GM18873 (cell line): ENCODE results near the gene CLIP2.
"Not testable (repeated sequence)": the region's sequence is repeated elsewhere in the genome, so short reads cannot be mapped to it uniquely, and the experiment has no call there.

Experiments used
- ATAC-seq: cut with Tn5 transposase; IDR thresholded peaks from one replicate; pipeline ENCODE4 v1.9.1; 2021; ENCODE audit warnings: mild to moderate bottlenecking, moderate library complexity, moderate number of reproducible peaks; ENCODE audit not compliant: unreplicated experiment, low FRiP score

Gene CLIP2

GRCh38 chr7:74400420-74401136 lies 111.4 kb downstream of the CLIP2 start:
- no peak for ATAC-seq

- no peak for ATAC-seq
Measured at GRCh38 chr7:74401137-74401859, 112.1 kb downstream of the CLIP2 start.

GRCh38 chr7:74402668-74403067 lies 113.5 kb downstream of the CLIP2 start:
- ATAC-seq: not testable (repeated sequence)

GRCh38 chr7:74403521-74404387 lies 114.5 kb downstream of the CLIP2 start:
- no peak for ATAC-seq

GRCh38 chr7:74404388-74404700 lies 115.1 kb downstream of the CLIP2 start:
- no peak for ATAC-seq

GRCh38 chr7:74404741-74405140 lies 115.5 kb downstream of the CLIP2 start:
- ATAC-seq: no peak

- no peak for ATAC-seq
Measured at GRCh38 chr7:74405191-74405898, 116.1 kb downstream of the CLIP2 start.

- no peak for ATAC-seq
Measured at GRCh38 chr7:74405899-74406512, 116.8 kb downstream of the CLIP2 start.

GRCh38 chr7:74407958-74408357 lies 118.8 kb downstream of the CLIP2 start:
- no peak for ATAC-seq

GRCh38 chr7:74409571-74409970 lies 120.4 kb downstream of the CLIP2 start:
- no peak for ATAC-seq

GRCh38 chr7:74410772-74411171 lies 121.6 kb downstream of the CLIP2 start:
- no peak for ATAC-seq

GRCh38 chr7:74411571-74411970 lies 122.4 kb downstream of the CLIP2 start:
- not testable (repeated sequence) for ATAC-seq

- ATAC-seq: no peak
Measured at GRCh38 chr7:74412056-74412455, 122.8 kb downstream of the CLIP2 start.

- no peak for ATAC-seq
Measured at GRCh38 chr7:74412603-74413002, 123.4 kb downstream of the CLIP2 start.

GRCh38 chr7:74414595-74415333 lies 125.6 kb downstream of the CLIP2 start:
- ATAC-seq: not testable (repeated sequence)

GRCh38 chr7:74417419-74417971 lies 128.3 kb downstream of the CLIP2 start:
- no peak for ATAC-seq

GRCh38 chr7:74418076-74418475 lies 128.9 kb downstream of the CLIP2 start:
- ATAC-seq: no peak

GRCh38 chr7:74418538-74418937 lies 129.3 kb downstream of the CLIP2 start:
- ATAC-seq: no peak

- ATAC-seq: not testable (repeated sequence)
Measured at GRCh38 chr7:74419232-74419631, 130.0 kb downstream of the CLIP2 start.
